Tibial nerve (tissue), 4 donors: ENCODE results near the gene SLC66A2. TPM values are rescaled to one million over a fixed set of nuclear protein-coding genes. Genes with fewer than 3 reads are reported as not detected.

ENCODE experiments used
- DNase-seq, 2 donors: peaks; one replicate each; pipeline ENCODE4 v3.0.0-alpha.2; 2019; ENCODE audit warnings: low spot score in 2 of 2
- H3K27ac ChIP-seq, 4 donors: fragments of 200-600 bp; sonication (generic) in 3 of 4; one replicate each; pipeline ENCODE4 v1.5.1; 2017 to 2019; ENCODE audit warnings: mild to moderate bottlenecking in 1 of 4
- H3K27me3 ChIP-seq, 2 donors: fragments of 200-600 bp; sonication (generic) in 1 of 2; one replicate each; pipeline versions ENCODE4 v1.5.1 to v1.6.0; 2017 to 2019
- H3K36me3 ChIP-seq, 3 donors: fragments of 200-600 bp; sonication (generic); one replicate each; pipeline ENCODE4 v1.5.1; 2018 to 2019
- H3K4me1 ChIP-seq, 4 donors: fragments of 200-600 bp; sonication (generic) in 3 of 4; one replicate each; pipeline ENCODE4 v1.5.1; 2017 to 2019
- H3K4me3 ChIP-seq, 4 donors: fragments of 200-600 bp; sonication (generic) in 3 of 4; one replicate each; pipeline ENCODE4 v1.5.1; 2017 to 2019; ENCODE audit warnings: mild to moderate bottlenecking in 1 of 4, moderate library complexity in 1 of 4
- H3K9me3 ChIP-seq, 4 donors: fragments of 200-600 bp; sonication (generic) in 3 of 4; one replicate each; pipeline ENCODE4 v1.5.1; 2017 to 2019
- CTCF ChIP-seq, 5 experiments: fragments of 200-600 bp in 3 of 5; fragments of 450-650 bp in 2 of 5; sonication (generic) in 3 of 5; IDR thresholded peaks; one replicate each; pipeline ENCODE4 v1.5.1; 2016 to 2019; ENCODE audit warnings: antibody characterized with exemption in 5 of 5, mild to moderate bottlenecking in 3 of 5, moderate library complexity in 2 of 5
- EP300 ChIP-seq, 2 donors: sonication (generic); formaldehyde crosslinking; IDR thresholded peaks; one replicate each; pipeline ENCODE4 v1.6.1; 2017; ENCODE audit warnings: antibody characterized with exemption in 2 of 2, mild to moderate bottlenecking in 1 of 2
- POLR2A ChIP-seq, 2 donors: fragments of 450-650 bp; IDR thresholded peaks; one replicate each; pipeline ENCODE4 v1.6.1; 2017; ENCODE audit warnings: antibody characterized with exemption in 2 of 2, mild to moderate bottlenecking in 2 of 2, moderate library complexity in 2 of 2
- whole genome bisulfite sequencing, 2 donors: methylation state at CpG; one replicate each; pipeline ENCODE4 v1.1.5; 2018; 5-methylcytosine and 5-hydroxymethylcytosine counted together
- total RNA-seq, 4 donors: library from RNA; depleted of rRNA; stranded (reverse); fragments of >200 nt; gene quantifications; one replicate each; pipeline ENCODE4 v1.1.0, GENCODE V29; 2016

The SLC66A2 gene
- total RNA-seq, 4 donors from 2014 or later, result 112 to 361 (median 222) TPM

- no peak overlapping the region for H3K4me3 ChIP-seq
- peaks cover 0 to 17% (median 0%) of the 10 kb centered on the region in 4 donors for H3K9me3 ChIP-seq
- H3K36me3 ChIP-seq, result no peaks in the 10 kb centered on the region
- H3K27me3 ChIP-seq, result no peaks in the 10 kb centered on the region
- no peak for TF ChIP-seq CTCF (IDR thresholded peaks at IDR 0.05)
- no peak for TF ChIP-seq POLR2A (IDR thresholded peaks at IDR 0.05)
- WGBS, 2 donors, result 29 to 38% methylated on average over 13 of the region's 14 CpGs
- H3K27ac ChIP-seq, result no peak overlapping the region
- no peak for DNase-seq
- peaks cover 0 to 19% (median 2%) of the 10 kb centered on the region in 4 donors for H3K4me1 ChIP-seq
Measured at GRCh38 chr18:79857082-79857671, 94.3 kb downstream of the SLC66A2 start.

- WGBS, 2 donors, result 41 to 51% methylated on average over 23 to 26 of the region's 26 CpGs
Measured at GRCh38 chr18:79856119-79857007, 95.1 kb downstream of the SLC66A2 start.

GRCh38 chr18:79855147-79855933 is 96.1 kb downstream of the SLC66A2 start:
- no peaks in the 10 kb centered on the region for H3K27me3 ChIP-seq
- H3K4me3 ChIP-seq, result no peak overlapping the region
- H3K9me3 ChIP-seq, result no peaks in the 10 kb centered on the region
- TF ChIP-seq POLR2A (IDR thresholded peaks at IDR 0.05) (no peak), CTCF (IDR thresholded peaks at IDR 0.05) (no peak), EP300 (IDR thresholded peaks at IDR 0.05) (no peak)
- no peaks in the 10 kb centered on the region for H3K36me3 ChIP-seq
- no peak for DNase-seq
- H3K27ac ChIP-seq, result no peak overlapping the region
- H3K4me1 ChIP-seq, result peaks cover 0 to 19% (median 2%) of the 10 kb centered on the region in 4 donors
- 73 to 76% methylated on average over 15 to 17 of the region's 17 CpGs for WGBS, 2 donors

More at GRCh38 chr18:79856119-79857007, 95.1 kb downstream of the SLC66A2 start:
- Histone ChIP-seq H3K27me3 (no peaks in the 10 kb centered on the region), H3K4me3 (no peak overlapping the region), H3K36me3 (no peaks in the 10 kb centered on the region), H3K9me3 (peaks cover 0 to 9% (median 0%) of the 10 kb centered on the region in 4 donors), H3K4me1 (peaks cover 0 to 19% (median 2%) of the 10 kb centered on the region in 4 donors), H3K27ac (no peak overlapping the region)
- DNase-seq, result no peak
- no peak for TF ChIP-seq EP300 (IDR thresholded peaks at IDR 0.05)
- TF ChIP-seq CTCF (IDR thresholded peaks at IDR 0.05), result no peak
- no peak for TF ChIP-seq POLR2A (IDR thresholded peaks at IDR 0.05)

GRCh38 chr18:79853993-79854364 is 97.5 kb downstream of the SLC66A2 start:
- no peak overlapping the region for H3K4me3 ChIP-seq
- no peak for DNase-seq
- H3K36me3 ChIP-seq, result no peaks in the 10 kb centered on the region
- WGBS, 2 donors, result 88 to 89% methylated on average over 13 of the region's 15 CpGs
- H3K9me3 ChIP-seq, result peaks cover 0 to 6% (median 0%) of the 10 kb centered on the region in 4 donors
- H3K27me3 ChIP-seq, result no peaks in the 10 kb centered on the region
- H3K4me1 ChIP-seq, result peaks cover 0 to 19% (median 2%) of the 10 kb centered on the region in 4 donors
- no peak for TF ChIP-seq EP300 (IDR thresholded peaks at IDR 0.05)
- no peak for TF ChIP-seq POLR2A (IDR thresholded peaks at IDR 0.05)
- TF ChIP-seq CTCF (IDR thresholded peaks at IDR 0.05), result no peak
- H3K27ac ChIP-seq, result no peak overlapping the region
